Measurements from ENCODE around the gene KIAA1671.
A peak's percentile ranks its signal among the peaks of the same experiment; 100 is the strongest.
"Not testable (repeated sequence)": the region's sequence is repeated elsewhere in the genome, so short reads cannot be mapped to it uniquely, and the experiment has no call there.

The KIAA1671 gene

DNA sequence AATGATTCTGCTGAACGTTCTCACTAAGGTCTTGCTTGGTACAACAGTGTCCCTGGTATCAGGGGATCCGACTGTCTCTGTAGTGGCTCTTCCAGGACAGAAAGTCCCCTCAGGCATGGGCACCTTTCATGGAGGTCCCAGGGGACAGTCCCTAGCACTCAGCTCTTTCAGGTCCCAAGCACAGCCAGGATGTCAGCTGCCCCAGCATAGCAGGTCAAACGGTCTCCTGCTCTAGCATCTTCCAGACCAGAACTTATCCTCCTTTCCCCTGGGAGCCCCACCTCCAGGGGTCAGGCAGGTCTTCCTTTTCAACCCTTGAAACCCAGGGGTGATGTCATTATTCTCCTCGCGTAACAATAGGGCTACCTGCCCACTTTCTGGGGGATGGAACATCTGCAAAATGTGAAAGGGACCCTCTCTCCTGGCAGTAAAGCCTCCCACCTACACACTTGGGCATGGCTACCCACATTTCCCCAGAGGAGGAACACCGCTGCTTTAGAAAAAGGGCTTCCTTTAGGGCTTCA, 222.4 kb downstream of the KIAA1671 start:
- no peak for DNase-seq (ENCODE audit: low spot score)

DNA sequence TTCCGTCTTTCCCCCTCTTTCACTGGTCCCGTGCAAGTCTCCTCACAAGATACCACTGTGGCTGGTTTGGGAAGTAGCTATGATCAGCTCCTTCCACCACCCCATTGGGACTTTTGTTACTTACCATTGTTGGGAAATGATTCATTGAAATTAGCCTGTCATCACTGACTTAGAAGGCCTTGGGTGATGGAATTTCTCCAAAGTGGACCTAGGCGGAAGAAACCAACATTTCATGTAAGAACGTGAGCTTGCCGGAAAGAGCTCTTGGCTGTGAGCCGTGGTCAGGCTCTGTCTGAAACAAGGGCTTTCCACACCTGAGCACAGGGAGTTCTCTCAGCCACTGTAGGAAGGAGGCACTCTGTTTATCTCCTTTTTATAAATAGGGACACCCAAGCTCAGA, 223.7 kb downstream of the KIAA1671 start:
- DNase-seq (ENCODE audit: low spot score), result no peak

DNA sequence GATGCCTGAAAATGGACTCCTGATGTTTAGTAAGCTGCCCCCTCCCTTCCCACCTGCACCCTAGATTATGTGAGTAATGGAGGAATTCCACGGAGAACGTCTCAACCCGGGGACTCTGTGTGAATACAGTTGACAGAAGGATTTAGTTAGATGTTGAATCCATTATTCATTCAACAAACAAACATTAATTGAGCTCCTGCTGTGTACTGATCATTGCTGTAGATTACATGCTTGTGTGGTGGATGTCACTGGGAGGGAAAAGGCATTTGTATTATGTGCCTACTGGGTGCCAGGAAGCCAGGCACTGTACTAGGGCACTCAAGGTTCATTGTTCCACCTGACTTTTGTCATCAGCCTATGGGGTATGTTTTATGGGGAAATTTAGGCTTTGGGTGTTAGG, 224.3 kb downstream of the KIAA1671 start:
- DNase-seq (ENCODE audit: low spot score), result no peak

DNA sequence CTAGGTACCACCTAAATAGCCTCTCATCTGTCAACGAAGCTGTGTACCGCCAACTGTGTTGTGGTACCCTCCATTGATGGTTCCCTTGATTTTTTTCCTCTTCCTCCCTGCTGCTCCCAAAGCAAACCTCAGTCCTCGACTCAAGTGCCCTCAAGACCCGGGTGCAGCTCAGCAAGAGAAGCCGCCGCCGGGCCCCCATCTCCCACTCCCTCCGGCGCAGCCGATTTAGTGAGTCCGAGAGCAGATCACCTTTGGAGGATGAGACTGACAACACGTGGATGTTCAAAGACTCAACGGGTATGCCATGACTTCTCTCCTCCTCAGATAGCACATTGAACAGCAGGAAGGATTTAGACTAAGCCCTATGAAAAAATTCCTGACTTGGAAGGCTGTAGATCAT, 224.7 kb downstream of the KIAA1671 start:
- no peak for DNase-seq (ENCODE audit: low spot score)

DNA sequence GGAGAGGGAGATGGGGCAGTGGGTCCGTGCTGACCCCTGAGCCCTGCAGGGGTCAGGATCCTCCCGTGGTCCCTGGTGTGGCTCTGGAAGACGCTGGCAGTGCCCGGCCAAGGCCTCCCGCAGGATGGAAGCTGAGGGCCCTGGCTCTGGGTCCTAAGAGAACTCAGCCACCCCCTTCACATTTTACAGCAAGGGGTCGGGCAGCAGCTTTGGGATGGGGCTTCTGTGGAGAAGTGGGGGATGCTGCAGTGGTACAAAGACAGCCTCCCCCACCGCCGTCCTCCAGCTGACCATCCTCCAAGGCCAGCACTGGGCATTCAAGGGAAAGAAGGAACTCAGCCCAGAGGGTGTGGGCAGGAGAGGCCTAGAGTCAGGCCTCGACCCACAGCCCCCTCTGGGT, 225.4 kb downstream of the KIAA1671 start:
- no peak for DNase-seq (ENCODE audit: low spot score)

DNA sequence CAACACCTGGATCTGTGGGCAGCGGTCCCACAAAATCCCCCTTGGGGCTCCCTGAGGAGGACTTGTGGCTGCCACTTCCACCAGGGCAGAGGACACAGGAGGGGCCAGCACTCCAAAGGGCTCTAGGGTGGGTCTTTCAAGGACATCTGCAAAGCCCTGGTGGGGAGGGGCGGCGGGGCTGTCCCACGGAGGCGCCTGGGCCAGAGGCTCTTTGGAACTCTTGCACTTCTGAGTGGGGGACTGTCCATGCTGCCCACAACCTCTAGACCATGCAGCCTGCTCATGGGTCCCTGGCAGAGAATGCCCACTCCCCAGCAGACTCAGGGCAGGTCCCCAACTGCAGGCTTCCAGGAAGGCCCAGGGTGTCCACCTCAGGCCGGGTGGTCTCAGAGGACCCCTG, 225.8 kb downstream of the KIAA1671 start:
- not testable (repeated sequence) for DNase-seq (ENCODE audit: low spot score)

DNA sequence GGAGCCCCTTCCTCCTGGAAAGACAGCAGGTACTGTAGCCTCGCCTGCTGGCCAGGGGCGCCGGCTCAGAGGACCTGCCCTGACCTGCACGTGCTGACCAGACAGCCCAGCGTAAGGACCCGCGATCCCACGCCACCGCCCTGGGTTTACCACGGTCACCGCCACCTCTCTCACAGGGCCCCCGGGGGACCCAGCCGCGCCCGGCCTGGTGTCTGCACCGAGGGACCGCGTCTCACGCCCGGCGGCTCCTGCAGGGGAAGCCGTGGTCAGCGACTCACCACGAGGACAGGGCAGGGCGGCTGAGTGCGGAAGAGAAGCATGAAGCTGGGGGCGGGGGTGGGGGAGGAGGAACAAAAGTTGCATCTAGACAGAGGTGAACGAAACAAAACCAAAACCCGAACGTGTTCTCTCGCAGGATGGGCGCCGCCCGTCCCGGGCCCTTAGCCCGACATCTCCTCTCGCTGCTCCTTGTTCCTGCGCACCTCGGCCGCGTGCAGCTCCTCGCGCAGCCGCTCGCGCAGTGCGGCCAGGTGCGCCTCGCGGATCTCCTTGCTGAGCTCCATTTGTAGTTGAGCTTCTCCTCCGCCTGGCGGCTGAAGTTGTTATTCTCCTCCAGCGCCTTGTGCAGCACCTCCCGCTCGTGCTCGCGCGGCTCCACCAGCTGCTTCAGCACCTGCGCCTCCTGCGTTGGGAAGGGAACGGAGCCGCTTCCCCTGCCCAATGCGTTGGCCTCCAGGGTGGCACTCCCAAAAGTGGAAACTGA, 226.5 kb downstream of the KIAA1671 start:
- not testable (repeated sequence) for DNase-seq (ENCODE audit: low spot score)

DNA sequence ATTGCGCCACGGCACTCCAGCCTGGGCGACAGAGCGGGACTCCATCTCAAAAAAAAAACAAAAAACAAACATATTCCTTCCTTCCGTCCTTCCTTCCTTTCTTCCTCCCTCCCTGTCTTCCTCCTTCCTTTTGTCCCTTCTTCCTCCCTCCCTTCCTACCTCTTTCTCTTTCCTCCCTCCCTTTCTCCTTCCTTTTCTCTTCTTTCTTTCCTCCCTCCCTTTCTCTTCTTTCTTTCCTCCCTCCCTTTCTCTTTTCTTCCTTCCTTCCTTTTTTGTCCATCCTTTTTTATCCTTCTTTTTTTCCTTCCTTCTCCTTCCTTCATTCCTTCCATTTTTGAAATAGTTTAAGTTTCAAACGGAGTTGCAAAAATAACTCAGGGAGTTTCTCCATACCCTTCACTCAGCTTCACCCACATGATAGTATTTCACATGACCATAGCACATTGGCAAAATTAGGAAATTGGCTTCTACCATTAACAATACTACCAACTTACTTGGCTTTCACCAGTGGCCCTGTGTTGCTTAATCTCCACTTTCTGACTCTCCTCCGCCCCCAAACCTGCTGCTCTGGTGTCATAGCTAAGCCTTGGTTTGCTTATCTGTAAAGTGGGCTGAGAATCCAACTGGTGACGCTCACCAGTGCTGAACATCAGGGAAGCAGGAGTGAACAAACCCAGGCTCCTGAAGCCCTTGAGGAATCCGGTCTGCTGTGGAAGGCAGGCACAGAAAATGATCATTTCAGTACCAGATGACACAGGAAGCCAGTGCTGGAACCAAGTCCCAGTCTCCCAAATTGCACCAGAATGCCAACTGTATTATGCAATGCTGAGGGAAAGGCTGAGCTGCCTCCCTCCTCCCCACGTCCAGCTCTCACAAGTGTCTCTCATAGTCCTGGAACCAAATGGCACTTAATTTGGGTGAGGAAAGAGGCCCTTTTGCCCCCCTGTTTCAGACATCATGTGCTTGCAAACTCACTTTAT, 229.9 kb downstream of the KIAA1671 start:
- DNase-seq (ENCODE audit: low spot score), result no peak

DNA sequence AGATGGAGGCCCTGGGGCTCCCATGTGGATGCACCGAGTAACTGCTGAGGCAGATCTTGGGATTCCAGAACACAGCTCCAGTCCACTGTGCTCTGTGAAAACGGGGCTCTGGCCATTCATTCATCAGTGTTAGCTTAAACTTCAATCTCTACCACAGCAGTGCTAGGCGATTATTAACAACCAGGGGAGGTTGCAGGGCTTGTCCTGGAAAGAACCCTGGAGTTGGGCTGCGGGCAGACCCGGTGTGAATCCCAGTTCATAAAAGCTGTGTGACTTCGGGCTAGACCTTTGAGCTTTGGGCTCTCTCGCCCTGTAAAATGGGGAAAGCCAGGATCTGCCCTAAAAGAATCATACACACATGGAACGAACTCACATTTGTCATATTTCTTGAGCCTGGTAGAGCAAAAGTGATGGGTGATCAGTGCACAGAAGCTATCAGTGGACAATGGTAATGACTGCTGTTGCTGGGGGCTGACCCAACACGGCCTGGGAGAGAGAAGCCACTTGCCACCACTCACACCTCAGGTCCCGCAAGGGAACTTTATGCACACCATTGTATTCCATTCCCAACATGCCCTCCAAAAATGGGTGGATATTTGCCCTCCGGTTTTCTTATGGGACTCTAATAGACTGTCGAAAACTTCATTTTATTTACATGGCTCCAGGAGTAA, 231.6 kb downstream of the KIAA1671 start:
- DNase-seq (ENCODE audit: low spot score), result no peak

DNA sequence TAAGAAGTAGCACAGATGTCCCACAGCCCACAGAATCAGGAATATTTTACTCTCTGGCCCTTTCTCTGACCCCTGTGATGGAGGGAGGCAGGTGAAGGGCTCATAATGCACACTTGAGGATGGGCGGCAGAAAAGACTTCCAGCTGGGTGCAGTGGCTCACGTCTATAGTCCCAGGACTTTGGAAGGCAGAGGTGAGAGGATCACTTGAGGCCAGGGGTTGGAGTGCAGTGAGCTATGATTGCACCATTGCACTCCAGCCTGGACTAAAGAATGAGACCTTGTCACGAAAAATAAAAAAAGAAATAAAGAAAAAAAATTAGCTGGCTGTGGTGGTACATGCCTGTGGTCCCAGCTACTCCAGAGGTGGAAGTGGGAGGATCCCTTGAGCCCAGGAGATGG, 233.6 kb downstream of the KIAA1671 start:
- no peak for DNase-seq (ENCODE audit: low spot score)

DNA sequence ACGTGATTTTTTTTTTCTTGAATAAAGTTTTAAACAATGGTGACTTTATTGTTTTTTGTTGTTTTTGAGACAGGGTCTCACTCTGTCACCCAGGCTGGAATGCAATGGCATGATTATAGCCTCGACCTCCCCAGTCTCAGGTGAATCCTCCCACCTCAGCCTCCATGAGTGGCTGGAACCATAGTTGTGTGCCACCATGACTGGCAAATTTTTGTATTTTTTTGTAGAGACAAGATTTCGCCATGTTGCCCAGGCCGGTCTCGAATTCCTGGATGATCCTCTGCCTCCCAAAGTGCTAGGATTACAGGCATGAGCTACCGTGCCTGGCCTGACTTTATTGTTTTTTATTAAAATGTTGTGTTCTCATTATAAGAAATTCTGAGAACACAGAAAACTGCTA, 235.0 kb downstream of the KIAA1671 start:
- DNase-seq (ENCODE audit: low spot score), result no peak

DNA sequence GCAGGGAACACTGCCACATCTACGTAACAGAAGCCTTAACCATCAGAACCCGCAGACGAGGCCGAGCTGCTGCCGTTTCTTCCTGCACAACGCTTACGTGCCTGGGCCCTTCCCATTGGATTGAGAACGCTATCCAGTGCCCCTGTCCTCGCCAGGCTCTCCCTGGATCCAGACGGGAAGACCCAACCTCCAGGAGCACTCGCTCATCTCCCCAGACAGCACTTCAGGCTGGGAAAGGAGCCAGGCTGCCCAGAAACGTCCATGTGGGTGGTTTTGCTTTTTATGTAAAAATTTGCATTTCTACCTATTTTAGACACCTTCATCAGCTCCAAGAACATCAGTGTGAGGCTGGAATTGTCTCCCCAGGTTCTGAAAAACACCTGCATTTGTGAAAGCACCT, 239.9 kb downstream of the KIAA1671 start:
- DNase-seq (ENCODE audit: low spot score), result no peak

DNA sequence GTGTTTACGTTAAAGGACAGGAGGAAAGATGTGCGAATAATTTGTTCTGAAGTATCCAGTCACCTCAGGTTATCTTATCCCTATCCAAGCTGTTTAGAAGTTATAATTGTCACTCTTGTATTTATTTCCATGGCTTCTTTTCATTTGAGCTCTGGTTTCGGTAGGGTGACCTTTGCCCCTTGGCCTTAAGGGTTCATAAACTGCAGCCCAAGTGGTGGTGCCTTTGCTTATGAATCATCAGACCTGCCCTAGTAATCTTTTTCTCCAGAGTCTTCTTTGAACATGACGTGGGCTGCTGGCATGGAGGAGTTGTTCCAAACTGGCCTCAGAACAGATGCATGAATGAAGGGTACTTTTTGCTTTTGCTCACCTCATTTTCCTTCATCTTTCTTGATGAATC, 240.6 kb downstream of the KIAA1671 start:
- no peak for DNase-seq (ENCODE audit: low spot score)

DNA sequence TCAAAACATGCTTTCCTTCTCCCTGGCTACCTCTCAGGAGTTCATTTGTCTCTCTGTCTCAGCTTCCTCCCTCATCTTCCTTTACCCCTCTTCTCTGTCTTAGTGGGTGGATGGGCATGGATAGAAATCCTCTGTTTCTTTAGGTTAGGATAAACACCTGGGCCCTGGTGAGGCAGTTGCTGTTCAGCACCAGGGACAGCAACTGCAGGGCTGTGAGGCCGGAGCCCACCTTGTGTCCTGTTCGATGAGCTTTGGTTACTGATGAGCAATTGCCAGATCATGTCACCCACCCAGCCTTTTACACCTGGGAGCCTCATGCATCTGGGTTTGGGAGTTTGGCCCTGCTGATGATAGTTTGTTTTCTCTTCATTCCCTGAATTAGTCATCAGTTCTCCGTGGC, 241.0 kb downstream of the KIAA1671 start:
- DNase-seq (ENCODE audit: low spot score), result no peak

DNA sequence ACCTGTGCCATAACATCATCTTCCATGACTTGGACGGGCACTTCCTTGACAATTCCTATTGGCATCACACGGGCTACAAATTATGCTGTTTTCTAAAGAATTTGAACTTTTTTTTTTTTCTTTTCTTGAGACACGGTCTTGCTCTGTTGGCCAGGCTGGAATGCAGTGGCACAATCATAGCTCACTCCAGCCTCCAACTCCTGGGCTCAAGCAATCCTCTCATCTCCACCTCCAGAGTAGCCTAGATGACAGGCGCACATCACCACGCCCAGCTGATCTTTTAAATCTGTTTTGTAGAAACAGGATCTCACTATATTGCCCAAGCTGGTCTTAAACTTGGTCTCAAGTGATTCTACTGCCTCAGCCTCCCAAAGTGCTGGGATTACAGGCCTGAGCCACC, 243.8 kb downstream of the KIAA1671 start:
- no peak for DNase-seq (ENCODE audit: low spot score)

DNA sequence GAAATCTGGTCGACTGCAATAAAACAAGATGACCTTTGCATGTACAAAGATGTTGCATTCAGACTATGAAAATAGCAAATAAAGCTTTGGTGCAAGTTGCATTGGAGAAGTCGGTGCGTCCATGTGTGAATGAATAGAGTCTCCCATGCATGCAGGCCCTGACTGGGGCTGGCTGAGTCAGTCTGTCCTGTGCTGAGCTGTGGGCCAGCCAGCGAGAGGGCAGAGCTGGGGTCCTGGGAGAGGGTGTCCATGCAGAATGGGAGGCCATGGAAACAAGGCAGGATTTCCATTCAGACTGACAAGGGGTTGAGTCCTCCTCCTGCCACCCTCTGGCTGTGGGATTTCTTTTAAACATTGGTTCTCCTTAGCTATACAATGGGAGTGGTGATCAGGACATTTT, 244.8 kb downstream of the KIAA1671 start:
- no peak for DNase-seq (ENCODE audit: low spot score)

DNA sequence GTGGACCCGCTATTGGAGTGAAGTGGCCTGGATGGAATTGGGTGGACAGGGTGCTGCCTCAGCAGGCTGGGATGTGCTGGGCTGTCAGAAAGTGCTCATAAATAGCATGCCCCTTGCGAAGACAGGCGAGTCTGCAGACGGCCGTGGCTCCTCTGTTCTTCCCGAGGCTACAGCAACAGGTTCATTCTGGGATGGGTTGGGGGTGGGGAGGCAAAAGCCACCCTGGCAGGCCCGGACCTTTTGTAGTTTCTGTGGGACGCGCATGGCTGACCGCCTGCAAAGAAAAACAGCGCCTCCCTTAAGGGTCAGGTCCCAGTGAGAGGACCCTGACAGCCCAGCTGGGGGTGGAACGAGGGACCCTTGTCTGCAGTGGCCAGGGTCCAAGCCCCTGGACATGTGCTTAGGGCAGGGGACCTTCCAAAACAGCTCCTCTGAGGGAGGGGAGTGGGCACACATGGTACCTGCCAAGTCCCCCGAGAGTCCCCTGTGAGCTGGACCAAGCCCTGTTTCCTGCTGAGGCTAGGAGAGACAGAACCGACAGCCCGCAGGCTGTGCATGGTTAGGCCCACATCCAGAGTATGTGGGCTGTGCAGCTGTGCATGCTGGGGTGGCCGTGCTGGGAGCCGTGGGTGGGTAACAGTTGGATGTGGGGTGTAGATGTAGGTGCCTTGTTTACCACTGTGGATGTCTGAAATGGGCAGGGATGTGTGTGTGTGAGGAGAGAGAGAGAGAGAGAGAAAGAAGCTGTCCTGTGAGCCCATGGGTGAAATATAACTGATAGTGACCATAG, 247.4 kb downstream of the KIAA1671 start, which contains the start of gene CRYBB3:
Gene CRYBB3 (plus strand): TSS at position 128 of the 790 bp plus-strand sequence. CDS start 1,539 bp downstream, outside the sequence.
- no peak for DNase-seq (ENCODE audit: low spot score)

DNA sequence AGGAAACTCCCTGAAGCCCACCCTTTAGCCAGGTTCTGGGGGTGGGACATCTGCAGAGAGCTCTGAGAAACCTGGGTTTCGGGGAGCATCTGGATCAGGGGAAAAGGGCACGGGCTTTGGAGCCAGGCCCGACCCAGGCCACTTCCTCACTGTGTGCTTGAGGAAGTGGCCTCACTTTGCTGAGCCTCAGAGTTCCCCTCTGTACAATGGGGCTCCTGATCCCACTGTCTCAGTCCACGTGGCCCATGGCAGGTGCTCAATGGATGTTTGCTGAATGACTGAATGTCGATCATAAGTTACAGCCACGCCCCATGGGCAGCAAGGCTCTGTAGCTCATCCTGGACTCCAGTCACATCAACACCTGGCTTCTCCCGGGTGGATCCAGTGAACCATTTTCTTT, 248.5 kb downstream of the KIAA1671 start:
- DNase-seq (ENCODE audit: low spot score), result no peak

DNA sequence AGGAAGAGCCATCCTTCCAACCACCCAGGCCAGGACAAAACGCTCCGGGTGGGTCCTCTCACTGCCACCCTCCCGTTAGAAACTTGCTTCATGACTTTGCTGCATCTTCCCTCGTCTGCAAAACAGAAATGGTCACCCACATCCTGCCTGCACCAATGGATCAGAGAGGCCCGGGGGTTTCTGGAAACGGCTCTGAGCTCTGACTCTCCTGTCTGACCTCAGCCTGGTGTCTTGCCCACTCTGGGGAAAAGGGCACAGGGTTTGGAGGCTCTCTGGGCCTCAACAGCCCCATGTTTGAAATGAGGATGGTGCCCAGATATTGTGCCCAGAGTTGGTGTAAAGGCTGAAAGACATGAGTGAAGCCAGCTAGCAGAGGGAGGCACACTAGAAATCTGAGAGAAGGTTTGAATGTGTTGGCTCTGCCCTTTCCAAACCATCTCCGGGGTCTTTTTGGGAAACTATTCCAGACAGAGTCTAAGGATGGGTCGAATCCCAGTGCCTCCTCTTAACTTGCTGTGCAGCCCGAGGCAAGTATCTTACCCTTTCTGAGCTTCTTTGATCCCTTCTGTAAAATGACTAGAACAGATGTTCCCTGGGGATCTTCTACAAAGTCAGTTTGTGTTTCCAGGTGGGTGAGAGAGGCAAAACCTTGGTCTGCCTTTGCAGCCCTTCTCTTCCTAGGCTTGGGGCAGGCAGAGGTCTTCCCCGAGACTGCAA, 249.2 kb downstream of the KIAA1671 start:
- no peak for DNase-seq (ENCODE audit: low spot score)

DNA sequence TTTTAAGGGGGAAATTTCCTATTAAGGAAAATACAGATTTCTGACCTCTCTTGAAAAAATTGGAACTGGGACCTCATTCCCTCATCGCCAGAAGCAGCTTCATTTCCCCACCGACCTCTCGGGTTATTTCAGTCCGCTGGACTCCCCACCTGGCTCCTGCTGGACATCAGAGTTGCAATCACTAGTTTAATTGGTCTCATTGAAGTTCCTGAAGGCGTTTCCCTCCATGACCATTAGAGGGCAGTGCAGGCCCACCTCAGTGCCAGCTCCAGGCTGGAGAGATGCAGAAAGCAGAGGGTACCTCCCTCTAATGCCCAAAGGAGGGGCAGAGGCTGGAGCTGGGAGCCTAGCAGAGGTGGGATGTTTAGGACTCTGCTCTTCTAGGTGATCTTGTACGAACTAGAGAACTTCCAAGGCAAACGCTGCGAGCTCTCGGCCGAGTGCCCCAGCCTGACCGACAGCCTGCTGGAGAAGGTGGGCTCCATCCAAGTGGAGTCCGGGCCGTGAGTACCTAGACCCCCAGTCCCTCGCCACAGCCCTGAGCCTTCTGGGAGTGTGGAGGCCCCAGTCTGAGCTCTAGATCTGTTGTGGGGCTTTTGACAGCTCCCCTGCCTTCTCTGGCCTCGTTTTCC, 249.9 kb downstream of the KIAA1671 start:
- peak; percentile 54 for DNase-seq (ENCODE audit: low spot score)
